HepG2 (cell line): ENCODE data around the gene SNN. TPM values are rescaled to one million over a fixed set of nuclear protein-coding genes. Genes with fewer than 3 reads are reported as not detected.
A peak's percentile ranks its signal among the peaks of the same experiment; 100 is the strongest.

ENCODE experiments used
- ATF1 ChIP-seq: IDR thresholded peaks from 2 replicates; pipeline ENCODE4 v1.6.1; 2016; ENCODE audit warnings: mild to moderate bottlenecking, control low read depth
- BCL6 ChIP-seq: IDR thresholded peaks from 2 replicates; pipeline ENCODE4 v1.6.1; 2016; ENCODE audit warnings: missing genetic modification reagents, missing compliant biosample characterization
- DR1 ChIP-seq: sonication (generic); formaldehyde crosslinking; IDR thresholded peaks from 2 replicates; pipeline ENCODE4 v1.8.0; 2021; ENCODE audit warnings: mild to moderate bottlenecking, missing genetic modification reagents, inconsistent platforms
- FOXA3 ChIP-seq: IDR thresholded peaks from 2 replicates; pipeline ENCODE4 v1.6.1; 2016; ENCODE audit warnings: missing genetic modification reagents, missing compliant biosample characterization
- FOXK1 ChIP-seq: sonication (generic); formaldehyde crosslinking; IDR thresholded peaks from 2 replicates; pipeline ENCODE4 v1.4.0; 2020; ENCODE audit warnings: low read depth, missing genetic modification reagents, borderline replicate concordance
- HIVEP1 ChIP-seq: sonication (generic); formaldehyde crosslinking; IDR thresholded peaks from 2 replicates; pipeline ENCODE4 v1.4.0; 2020; ENCODE audit warnings: mild to moderate bottlenecking, missing genetic modification reagents
- HNRNPL ChIP-seq: fragments of 200-400 bp; formaldehyde crosslinking; IDR thresholded peaks from 2 replicates; pipeline ENCODE4 v1.6.1; 2017; ENCODE audit warnings: mild to moderate bottlenecking, low read depth, low read length
- POLR2AphosphoS5 ChIP-seq: IDR thresholded peaks from 2 replicates; pipeline ENCODE4 v1.6.1; 2012; ENCODE audit warnings: low read depth, low read length
- SOX6 ChIP-seq, 2 experiments: fragments of 450-650 bp in 1 of 2; sonication (generic) in 1 of 2; formaldehyde crosslinking in 1 of 2; IDR thresholded peaks; 2 replicates each; pipeline versions ENCODE4 v1.4.0 to v1.6.1; 2017 to 2020; ENCODE audit warnings: antibody characterized with exemption in 1 of 2, mild to moderate bottlenecking in 1 of 2, missing genetic modification reagents in 1 of 2
- ZNF160 ChIP-seq: sonication (generic); formaldehyde crosslinking; IDR thresholded peaks from 2 replicates; pipeline ENCODE4 v1.8.0; 2022; ENCODE audit warnings: mild to moderate bottlenecking, inconsistent platforms, missing genetic modification reagents
- ZNF720 ChIP-seq: sonication (generic); formaldehyde crosslinking; IDR thresholded peaks from 2 replicates; pipeline ENCODE4 v1.4.0; 2020; ENCODE audit warnings: missing genetic modification reagents
- ZSCAN31 ChIP-seq: sonication (generic); formaldehyde crosslinking; IDR thresholded peaks from 2 replicates; pipeline ENCODE4 v1.5.0; 2020; ENCODE audit warnings: low read depth, mild to moderate bottlenecking, missing genetic modification reagents
- polyA plus RNA-seq, 8 experiments: library from polyadenylated mRNA; depleted of rRNA in 3 of 8; stranded (reverse) in 7 of 8; unstranded in 1 of 8; fragments of >200 nt; fragmentation: Illumina TruSeq in 4 of 8; extraction: Trizol in 4 of 8; gene quantifications; 2 replicates each; pipeline versions ENCODE4 v1.2.1 to v1.2.3, GENCODE V29; 2011 to 2016; ENCODE audit warnings: low read depth in 4 of 8, missing spikeins in 1 of 8, mixed read lengths in 1 of 8; ENCODE audit not compliant: insufficient read depth in 1 of 8
- total RNA-seq, 5 experiments: library from RNA; depleted of rRNA; stranded (reverse); fragments of >200 nt; fragmentation: Illumina TruSeq; extraction: Trizol; gene quantifications; 2 replicates each; pipeline ENCODE4 v1.2.3, GENCODE V29; 2016; ENCODE audit warnings: low read depth in 1 of 5
- TF ChIP-seq, protein P1 (sequence below): sonication (generic); formaldehyde crosslinking; IDR thresholded peaks from 2 replicates; pipeline ENCODE4 v1.4.0; 2020; ENCODE audit warnings: missing genetic modification reagents
- TF ChIP-seq, protein P2 (sequence below): sonication (generic); formaldehyde crosslinking; conservative IDR thresholded peaks from 2 replicates; pipeline ENCODE4 v1.8.0; 2022; ENCODE audit warnings: mild to moderate bottlenecking, moderate library complexity, missing genetic modification reagents
- TF ChIP-seq, protein P3 (sequence below): conservative IDR thresholded peaks from 2 replicates; pipeline ENCODE4 v1.6.1; 2018; ENCODE audit warnings: missing genetic modification reagents
- TF ChIP-seq, protein P4 (sequence below): sonication (generic); formaldehyde crosslinking; IDR thresholded peaks from 2 replicates; pipeline ENCODE4 v1.5.0; 2020; ENCODE audit warnings: missing genetic modification reagents
- TF ChIP-seq, protein P5 (sequence below): sonication (generic); formaldehyde crosslinking; IDR thresholded peaks from 2 replicates; pipeline ENCODE4 v1.9.0; 2022; ENCODE audit warnings: low read depth, missing genetic modification reagents

The SNN gene
- total and polyA plus RNA-seq, 2 of the 13 experiments (the other 11 are each of a cell fraction or from before 2014, with no cell fraction given): 5.2 to 8.4 TPM

DNA sequence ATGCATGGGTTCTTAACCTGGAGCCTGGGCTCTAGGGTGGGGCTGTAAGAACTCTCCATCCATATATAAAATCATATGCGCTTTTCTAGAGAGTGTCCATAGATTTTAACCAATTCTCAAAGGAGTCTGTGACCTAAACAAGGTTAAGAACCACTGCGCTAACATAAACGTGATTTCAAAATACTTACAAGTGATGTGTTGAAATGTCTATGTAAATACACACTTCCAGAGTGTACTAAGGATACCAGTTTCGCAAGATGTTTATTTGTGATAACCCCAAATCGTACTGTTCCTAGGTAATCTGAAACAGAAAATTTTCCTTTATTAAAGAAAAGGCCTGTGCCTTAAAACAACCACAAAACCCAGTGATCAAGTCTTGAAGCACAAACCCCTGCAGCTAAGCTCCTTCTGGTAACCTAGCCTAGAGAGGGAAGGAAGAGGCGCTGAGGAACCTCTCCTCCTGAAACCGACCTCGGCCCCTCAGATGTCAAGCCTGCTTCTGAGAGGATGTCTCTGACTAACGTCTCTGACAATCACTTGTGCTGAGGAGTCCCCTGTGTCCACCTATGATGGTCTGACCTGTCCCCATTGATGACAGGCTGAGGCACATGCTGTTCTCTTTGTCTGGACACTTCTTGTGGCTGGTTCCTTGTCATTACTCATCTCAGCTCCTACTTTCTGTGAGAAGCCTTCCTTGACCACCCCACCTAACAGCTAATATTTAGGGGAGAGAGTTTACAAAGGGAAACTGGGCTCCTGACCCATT lies 32.2 kb downstream of the SNN start (continued):
- TF ChIP-seq ZNF720 (CRISPR knock-in tag): no peak
- TF ChIP-seq SOX6 (IDR thresholded peaks at IDR 0.05): no peak
- TF ChIP-seq SOX6 (CRISPR knock-in tag; IDR thresholded peaks at IDR 0.05): peak; percentile 61
- TF ChIP-seq HNRNPL: no peak
- no peak for TF ChIP-seq POLR2AphosphoS5
- TF ChIP-seq ZNF160 (CRISPR knock-in tag): no peak
- no peak for TF ChIP-seq ATF1
- TF ChIP-seq, protein P1, sequence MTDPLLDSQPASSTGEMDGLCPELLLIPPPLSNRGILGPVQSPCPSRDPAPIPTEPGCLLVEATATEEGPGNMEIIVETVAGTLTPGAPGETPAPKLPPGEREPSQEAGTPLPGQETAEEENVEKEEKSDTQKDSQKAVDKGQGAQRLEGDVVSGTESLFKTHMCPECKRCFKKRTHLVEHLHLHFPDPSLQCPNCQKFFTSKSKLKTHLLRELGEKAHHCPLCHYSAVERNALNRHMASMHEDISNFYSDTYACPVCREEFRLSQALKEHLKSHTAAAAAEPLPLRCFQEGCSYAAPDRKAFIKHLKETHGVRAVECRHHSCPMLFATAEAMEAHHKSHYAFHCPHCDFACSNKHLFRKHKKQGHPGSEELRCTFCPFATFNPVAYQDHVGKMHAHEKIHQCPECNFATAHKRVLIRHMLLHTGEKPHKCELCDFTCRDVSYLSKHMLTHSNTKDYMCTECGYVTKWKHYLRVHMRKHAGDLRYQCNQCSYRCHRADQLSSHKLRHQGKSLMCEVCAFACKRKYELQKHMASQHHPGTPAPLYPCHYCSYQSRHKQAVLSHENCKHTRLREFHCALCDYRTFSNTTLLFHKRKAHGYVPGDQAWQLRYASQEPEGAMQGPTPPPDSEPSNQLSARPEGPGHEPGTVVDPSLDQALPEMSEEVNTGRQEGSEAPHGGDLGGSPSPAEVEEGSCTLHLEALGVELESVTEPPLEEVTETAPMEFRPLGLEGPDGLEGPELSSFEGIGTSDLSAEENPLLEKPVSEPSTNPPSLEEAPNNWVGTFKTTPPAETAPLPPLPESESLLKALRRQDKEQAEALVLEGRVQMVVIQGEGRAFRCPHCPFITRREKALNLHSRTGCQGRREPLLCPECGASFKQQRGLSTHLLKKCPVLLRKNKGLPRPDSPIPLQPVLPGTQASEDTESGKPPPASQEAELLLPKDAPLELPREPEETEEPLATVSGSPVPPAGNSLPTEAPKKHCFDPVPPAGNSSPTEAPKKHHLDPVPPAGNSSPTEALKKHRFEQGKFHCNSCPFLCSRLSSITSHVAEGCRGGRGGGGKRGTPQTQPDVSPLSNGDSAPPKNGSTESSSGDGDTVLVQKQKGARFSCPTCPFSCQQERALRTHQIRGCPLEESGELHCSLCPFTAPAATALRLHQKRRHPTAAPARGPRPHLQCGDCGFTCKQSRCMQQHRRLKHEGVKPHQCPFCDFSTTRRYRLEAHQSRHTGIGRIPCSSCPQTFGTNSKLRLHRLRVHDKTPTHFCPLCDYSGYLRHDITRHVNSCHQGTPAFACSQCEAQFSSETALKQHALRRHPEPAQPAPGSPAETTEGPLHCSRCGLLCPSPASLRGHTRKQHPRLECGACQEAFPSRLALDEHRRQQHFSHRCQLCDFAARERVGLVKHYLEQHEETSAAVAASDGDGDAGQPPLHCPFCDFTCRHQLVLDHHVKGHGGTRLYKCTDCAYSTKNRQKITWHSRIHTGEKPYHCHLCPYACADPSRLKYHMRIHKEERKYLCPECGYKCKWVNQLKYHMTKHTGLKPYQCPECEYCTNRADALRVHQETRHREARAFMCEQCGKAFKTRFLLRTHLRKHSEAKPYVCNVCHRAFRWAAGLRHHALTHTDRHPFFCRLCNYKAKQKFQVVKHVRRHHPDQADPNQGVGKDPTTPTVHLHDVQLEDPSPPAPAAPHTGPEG (CRISPR knock-in tag): no peak
- TF ChIP-seq ZSCAN31 (CRISPR knock-in tag): no peak
- peak; percentile 76 for TF ChIP-seq BCL6 (CRISPR knock-in tag)
- TF ChIP-seq, protein P2, sequence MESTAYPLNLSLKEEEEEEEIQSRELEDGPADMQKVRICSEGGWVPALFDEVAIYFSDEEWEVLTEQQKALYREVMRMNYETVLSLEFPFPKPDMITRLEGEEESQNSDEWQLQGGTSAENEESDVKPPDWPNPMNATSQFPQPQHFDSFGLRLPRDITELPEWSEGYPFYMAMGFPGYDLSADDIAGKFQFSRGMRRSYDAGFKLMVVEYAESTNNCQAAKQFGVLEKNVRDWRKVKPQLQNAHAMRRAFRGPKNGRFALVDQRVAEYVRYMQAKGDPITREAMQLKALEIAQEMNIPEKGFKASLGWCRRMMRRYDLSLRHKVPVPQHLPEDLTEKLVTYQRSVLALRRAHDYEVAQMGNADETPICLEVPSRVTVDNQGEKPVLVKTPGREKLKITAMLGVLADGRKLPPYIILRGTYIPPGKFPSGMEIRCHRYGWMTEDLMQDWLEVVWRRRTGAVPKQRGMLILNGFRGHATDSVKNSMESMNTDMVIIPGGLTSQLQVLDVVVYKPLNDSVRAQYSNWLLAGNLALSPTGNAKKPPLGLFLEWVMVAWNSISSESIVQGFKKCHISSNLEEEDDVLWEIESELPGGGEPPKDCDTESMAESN: peak; percentile 49; the same call in 1 of the 2 replicates
- TF ChIP-seq, protein P3, sequence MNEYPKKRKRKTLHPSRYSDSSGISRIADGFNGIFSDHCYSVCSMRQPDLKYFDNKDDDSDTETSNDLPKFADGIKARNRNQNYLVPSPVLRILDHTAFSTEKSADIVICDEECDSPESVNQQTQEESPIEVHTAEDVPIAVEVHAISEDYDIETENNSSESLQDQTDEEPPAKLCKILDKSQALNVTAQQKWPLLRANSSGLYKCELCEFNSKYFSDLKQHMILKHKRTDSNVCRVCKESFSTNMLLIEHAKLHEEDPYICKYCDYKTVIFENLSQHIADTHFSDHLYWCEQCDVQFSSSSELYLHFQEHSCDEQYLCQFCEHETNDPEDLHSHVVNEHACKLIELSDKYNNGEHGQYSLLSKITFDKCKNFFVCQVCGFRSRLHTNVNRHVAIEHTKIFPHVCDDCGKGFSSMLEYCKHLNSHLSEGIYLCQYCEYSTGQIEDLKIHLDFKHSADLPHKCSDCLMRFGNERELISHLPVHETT (CRISPR knock-in tag): no peak
- TF ChIP-seq FOXA3: peak; percentile 96
- TF ChIP-seq, protein P4, sequence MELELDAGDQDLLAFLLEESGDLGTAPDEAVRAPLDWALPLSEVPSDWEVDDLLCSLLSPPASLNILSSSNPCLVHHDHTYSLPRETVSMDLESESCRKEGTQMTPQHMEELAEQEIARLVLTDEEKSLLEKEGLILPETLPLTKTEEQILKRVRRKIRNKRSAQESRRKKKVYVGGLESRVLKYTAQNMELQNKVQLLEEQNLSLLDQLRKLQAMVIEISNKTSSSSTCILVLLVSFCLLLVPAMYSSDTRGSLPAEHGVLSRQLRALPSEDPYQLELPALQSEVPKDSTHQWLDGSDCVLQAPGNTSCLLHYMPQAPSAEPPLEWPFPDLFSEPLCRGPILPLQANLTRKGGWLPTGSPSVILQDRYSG: no peak
- no peak for TF ChIP-seq DR1
- TF ChIP-seq FOXK1: peak; percentile 56; the same call in 1 of the 2 replicates
- TF ChIP-seq, protein P5, sequence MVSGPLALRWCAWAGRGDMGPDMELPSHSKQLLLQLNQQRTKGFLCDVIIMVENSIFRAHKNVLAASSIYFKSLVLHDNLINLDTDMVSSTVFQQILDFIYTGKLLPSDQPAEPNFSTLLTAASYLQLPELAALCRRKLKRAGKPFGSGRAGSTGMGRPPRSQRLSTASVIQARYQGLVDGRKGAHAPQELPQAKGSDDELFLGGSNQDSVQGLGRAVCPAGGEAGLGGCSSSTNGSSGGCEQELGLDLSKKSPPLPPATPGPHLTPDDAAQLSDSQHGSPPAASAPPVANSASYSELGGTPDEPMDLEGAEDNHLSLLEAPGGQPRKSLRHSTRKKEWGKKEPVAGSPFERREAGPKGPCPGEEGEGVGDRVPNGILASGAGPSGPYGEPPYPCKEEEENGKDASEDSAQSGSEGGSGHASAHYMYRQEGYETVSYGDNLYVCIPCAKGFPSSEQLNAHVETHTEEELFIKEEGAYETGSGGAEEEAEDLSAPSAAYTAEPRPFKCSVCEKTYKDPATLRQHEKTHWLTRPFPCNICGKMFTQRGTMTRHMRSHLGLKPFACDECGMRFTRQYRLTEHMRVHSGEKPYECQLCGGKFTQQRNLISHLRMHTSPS: no peak
- TF ChIP-seq HIVEP1 (CRISPR knock-in tag): no peak
